NCI-H460 (cell line): Measurements from ENCODE around the gene PSMF1. TPM values are rescaled to one million over a fixed set of nuclear protein-coding genes. Genes with fewer than 3 reads are reported as not detected.
A peak's percentile ranks its signal among the peaks of the same experiment; 100 is the strongest.
"Not testable (repeated sequence)": the region's sequence is repeated elsewhere in the genome, so short reads cannot be mapped to it uniquely, and the experiment has no call there.

Experiments
- DNase-seq: peaks from one replicate; pipeline ENCODE4 v3.0.0-alpha.2; 2016; ENCODE audit warnings: low read depth; ENCODE audit errors: extremely low read depth
- total RNA-seq: library from RNA; depleted of rRNA; stranded (reverse); fragments of >200 nt; shearing (Covaris generic); gene quantifications from 2 replicates; pipeline ENCODE4 v1.2.3, GENCODE V29; 2014

Gene PSMF1
- total RNA-seq, 1 experiment from 2014 or later = 76.8 TPM

GRCh38 chr20:1122388-1123315 is 4.2 kb downstream of the PSMF1 start:
- peak; percentile 68 for DNase-seq

- no peak for DNase-seq
Observed at GRCh38 chr20:1123666-1124065, 5.3 kb downstream of the PSMF1 start.

- DNase-seq = no peak
Observed at GRCh38 chr20:1124421-1124820, 6.0 kb downstream of the PSMF1 start.

GRCh38 chr20:1125277-1125676 is 6.9 kb downstream of the PSMF1 start:
- DNase-seq = no peak

- DNase-seq = no peak
Observed at GRCh38 chr20:1127840-1128239, 9.4 kb downstream of the PSMF1 start.

GRCh38 chr20:1130058-1130694 is 11.8 kb downstream of the PSMF1 start:
- DNase-seq = no peak

- DNase-seq = no peak
Observed at GRCh38 chr20:1130847-1131246, 12.4 kb downstream of the PSMF1 start.

- DNase-seq = no peak
Observed at GRCh38 chr20:1131354-1131753, 13.0 kb downstream of the PSMF1 start.

GRCh38 chr20:1134355-1134754 is 16.0 kb downstream of the PSMF1 start:
- DNase-seq = no peak

- no peak for DNase-seq
Observed at GRCh38 chr20:1134836-1135235, 16.4 kb downstream of the PSMF1 start.

GRCh38 chr20:1137236-1137635 is 18.8 kb downstream of the PSMF1 start:
- no peak for DNase-seq

GRCh38 chr20:1144401-1145172 is 26.2 kb downstream of the PSMF1 start:
- DNase-seq = no peak

- DNase-seq = no peak
Observed at GRCh38 chr20:1146957-1147356, 28.6 kb downstream of the PSMF1 start.

GRCh38 chr20:1149812-1150211 is 31.4 kb downstream of the PSMF1 start:
- not testable (repeated sequence) for DNase-seq

- DNase-seq = peak; percentile 15
Observed at GRCh38 chr20:1150218-1150617, 31.8 kb downstream of the PSMF1 start.

GRCh38 chr20:1150968-1151367 is 32.6 kb downstream of the PSMF1 start:
- no peak for DNase-seq

- DNase-seq = no peak
Observed at GRCh38 chr20:1154226-1154625, 35.8 kb downstream of the PSMF1 start.

GRCh38 chr20:1154691-1155090 is 36.3 kb downstream of the PSMF1 start:
- no peak for DNase-seq

GRCh38 chr20:1155342-1155741 is 36.9 kb downstream of the PSMF1 start:
- no peak for DNase-seq

GRCh38 chr20:1160496-1160895 is 42.1 kb downstream of the PSMF1 start:
- no peak for DNase-seq

GRCh38 chr20:1160991-1161390 is 42.6 kb downstream of the PSMF1 start:
- no peak for DNase-seq
